Spinal cord (tissue), 10 donors: Measurements from ENCODE around the gene LHFPL2. TPM values are rescaled to one million over a fixed set of nuclear protein-coding genes. Genes with fewer than 3 reads are reported as not detected.
A peak's percentile ranks its signal among the peaks of the same experiment; 100 is the strongest.
"Not testable (repeated sequence)": the region's sequence is repeated elsewhere in the genome, so short reads cannot be mapped to it uniquely, and the experiment has no call there.

Experiments
- DNase-seq, 6 donors: peaks; one replicate each; pipeline versions ENCODE4 v3.0.0 to v3.0.0-alpha.2; 2013 to 2015; ENCODE audit warnings: low spot score in 6 of 6, low read depth in 4 of 6
- H3K27ac ChIP-seq: one replicate; pipeline ENCODE4 v1.5.1; 2013; ENCODE audit warnings: low read depth, low read length, control low read depth
- H3K27me3 ChIP-seq: one replicate; pipeline ENCODE4 v1.6.1; 2013; ENCODE audit warnings: low read length; ENCODE audit not compliant: control insufficient read depth, insufficient read depth
- H3K36me3 ChIP-seq: one replicate; pipeline ENCODE4 v1.6.1; 2013; ENCODE audit warnings: low read length; ENCODE audit not compliant: control insufficient read depth, insufficient read depth
- H3K4me1 ChIP-seq: one replicate; pipeline ENCODE4 v1.6.1; 2013; ENCODE audit warnings: low read length; ENCODE audit not compliant: control insufficient read depth, insufficient read depth
- H3K4me3 ChIP-seq: one replicate; pipeline ENCODE4 v1.5.1; 2013; ENCODE audit warnings: low read depth, low read length, control low read depth
- H3K9me3 ChIP-seq: one replicate; pipeline ENCODE4 v1.6.1; 2013; ENCODE audit warnings: low read length; ENCODE audit not compliant: control insufficient read depth, insufficient read depth
- WGBS: methylation state at CpG from one replicate; pipeline ENCODE4 v1.1.5; 2013; ENCODE audit warnings: missing lambda C conversion rate; ENCODE audit not compliant: insufficient coverage; 5-methylcytosine and 5-hydroxymethylcytosine counted together
- polyA plus RNA-seq, 2 donors: library from polyadenylated mRNA; unstranded; fragments of 120-200 nt; gene quantifications; one replicate each; pipeline ENCODE4 v1.2.1, GENCODE V29; 2013; ENCODE audit not compliant: insufficient read length in 2 of 2
- total RNA-seq, 2 donors: library from RNA; depleted of rRNA in 1 of 2; stranded (reverse); fragments of 120-200 nt in 1 of 2; fragments of >200 nt in 1 of 2; gene quantifications; one replicate each; pipeline versions ENCODE4 v1.2.3 to v1.2.4, GENCODE V29; 2013 to 2014
- donor health status: healthy.

Gene LHFPL2
- total and polyA plus RNA-seq, 4 donors, result 39.4 to 81.8 (median 58.2) TPM

DNA sequence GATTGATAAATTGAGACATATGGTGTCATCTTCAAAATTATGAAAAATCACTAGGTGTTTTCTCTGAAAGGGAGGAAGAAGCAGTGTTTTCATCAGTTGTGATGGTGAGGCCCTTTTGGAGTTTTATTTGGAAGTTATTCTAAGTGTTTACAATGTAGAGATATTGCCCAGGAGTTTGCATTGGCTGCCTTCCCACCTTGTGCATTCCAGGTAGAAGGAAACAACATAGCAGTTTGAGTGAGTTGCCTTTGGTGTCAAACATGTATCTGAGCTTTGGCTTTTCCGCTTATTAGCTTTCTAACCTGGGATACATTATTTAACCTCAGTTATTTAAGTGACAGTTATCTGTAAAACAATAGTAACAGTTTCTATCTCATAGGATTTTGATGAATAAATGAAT lies 165.6 kb downstream of the LHFPL2 start:
- H3K36me3 ChIP-seq, result peaks cover 2% of the 10 kb centered on the region
- H3K4me1 ChIP-seq, result no peaks in the 10 kb centered on the region
- no peaks in the 10 kb centered on the region for H3K9me3 ChIP-seq
- H3K4me3 ChIP-seq, result no peak overlapping the region
- no peaks in the 10 kb centered on the region for H3K27me3 ChIP-seq
- WGBS, result no CpG with 5 or more reads among the region's 1 CpG
- no peak overlapping the region for H3K27ac ChIP-seq
- no peak for DNase-seq

DNA sequence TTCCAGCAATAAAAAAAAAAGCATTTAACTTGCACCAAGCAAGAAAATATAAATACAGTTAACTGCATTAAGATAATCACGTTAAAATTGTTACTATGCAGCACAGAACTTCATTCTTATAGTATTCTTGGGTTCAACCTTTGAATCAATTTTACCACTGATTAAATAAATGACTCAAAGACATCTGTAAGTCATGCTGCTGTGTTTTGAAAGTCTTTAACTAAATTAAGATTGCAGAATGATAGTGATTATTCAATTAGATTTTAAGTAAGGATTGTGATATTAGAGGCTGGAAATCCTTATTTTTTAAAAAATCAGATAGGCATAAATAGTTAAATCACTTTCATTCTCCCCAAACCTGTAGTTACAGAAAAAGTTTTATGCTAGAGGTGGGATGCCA lies 171.8 kb downstream of the LHFPL2 start:
- Histone ChIP-seq H3K27ac (no peak overlapping the region), H3K4me1 (no peaks in the 10 kb centered on the region), H3K4me3 (no peak overlapping the region), H3K9me3 (no peaks in the 10 kb centered on the region), H3K36me3 (no peaks in the 10 kb centered on the region), H3K27me3 (no peaks in the 10 kb centered on the region)
- no CpG with 5 or more reads among the region's 1 CpG for WGBS
- DNase-seq, result no peak

DNA sequence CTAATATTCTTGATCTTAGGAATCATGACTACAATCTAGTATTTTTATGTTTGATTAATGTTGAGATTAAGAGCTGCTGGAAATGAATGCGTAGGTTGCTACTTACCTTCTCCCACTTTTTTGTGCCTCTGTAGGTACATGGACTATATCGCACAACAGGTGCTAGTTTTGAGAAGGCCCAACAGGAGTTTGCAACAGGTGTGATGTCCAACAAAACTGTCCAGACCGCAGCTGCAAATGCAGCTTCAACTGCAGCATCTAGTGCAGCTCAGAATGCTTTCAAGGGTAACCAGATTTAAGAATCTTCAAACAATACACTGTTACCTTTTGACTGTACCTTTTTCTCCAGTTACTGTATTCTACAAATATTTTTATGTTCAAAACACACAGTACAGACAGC lies 173.2 kb downstream of the LHFPL2 start:
- H3K27ac ChIP-seq, result no peak overlapping the region
- no peaks in the 10 kb centered on the region for H3K36me3 ChIP-seq
- no peaks in the 10 kb centered on the region for H3K9me3 ChIP-seq
- no peak for DNase-seq
- 100% methylated on average over 3 of the region's 3 CpGs for WGBS
- H3K4me1 ChIP-seq, result no peaks in the 10 kb centered on the region
- H3K4me3 ChIP-seq, result no peak overlapping the region
- H3K27me3 ChIP-seq, result no peaks in the 10 kb centered on the region

DNA sequence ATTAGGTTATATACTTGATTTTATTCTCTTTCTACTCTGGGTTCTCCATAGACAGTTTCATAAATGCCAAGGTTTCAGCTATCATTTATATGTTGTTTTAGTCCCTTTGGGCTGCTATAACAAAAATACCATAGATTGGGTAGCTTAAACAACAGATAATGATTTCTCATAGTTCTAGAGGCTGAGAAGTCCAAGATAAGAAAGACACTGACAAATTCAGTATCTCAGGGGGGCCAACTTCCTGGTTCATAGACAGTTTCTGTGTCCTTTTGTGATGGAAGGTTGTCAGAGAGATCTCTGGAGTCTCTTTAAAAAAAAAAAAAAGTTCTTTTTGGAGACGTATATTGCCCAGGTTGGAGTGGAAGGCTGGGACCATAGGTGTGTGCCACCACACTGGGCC lies 174.8 kb downstream of the LHFPL2 start:
- Histone ChIP-seq H3K9me3 (no peaks in the 10 kb centered on the region), H3K4me3 (no peak overlapping the region), H3K27ac (no peak overlapping the region), H3K36me3 (no peaks in the 10 kb centered on the region), H3K4me1 (no peaks in the 10 kb centered on the region), H3K27me3 (no peaks in the 10 kb centered on the region)
- no peak for DNase-seq
- WGBS, result no CpG with 5 or more reads among the region's 1 CpG

DNA sequence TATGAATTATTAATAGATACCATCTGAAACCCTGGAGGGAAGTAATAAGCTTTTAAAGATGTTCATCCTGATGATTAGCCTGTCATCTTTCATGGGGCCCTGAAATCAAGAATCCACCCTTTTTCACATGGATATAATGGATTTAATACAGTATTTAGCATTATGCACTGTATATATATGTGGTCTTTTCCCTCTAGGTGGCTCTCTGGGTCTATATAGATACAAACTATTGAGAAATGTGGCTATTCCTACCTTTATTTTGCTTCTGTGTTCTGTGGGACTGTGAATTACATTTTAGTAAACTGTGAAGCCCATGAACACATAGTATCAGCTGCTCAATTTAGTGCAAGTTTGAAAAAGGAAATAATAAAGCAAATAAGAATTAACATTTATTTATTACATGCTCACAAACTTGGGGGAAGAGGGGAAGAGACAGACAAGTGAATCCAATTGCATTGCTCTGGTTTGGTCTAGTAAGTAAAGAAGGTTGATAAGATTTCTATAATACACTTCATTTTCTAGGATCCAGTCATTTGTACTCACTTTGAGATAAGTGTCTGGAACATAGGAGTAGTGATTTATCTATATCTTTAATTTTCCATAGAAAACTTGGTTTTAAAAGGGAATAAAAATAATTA lies 176.0 kb downstream of the LHFPL2 start:
- Histone ChIP-seq H3K4me3 (no peak overlapping the region), H3K27ac (no peak overlapping the region), H3K4me1 (no peaks in the 10 kb centered on the region), H3K9me3 (no peaks in the 10 kb centered on the region), H3K36me3 (no peaks in the 10 kb centered on the region), H3K27me3 (no peaks in the 10 kb centered on the region)
- peak in 2 of 6 donors; percentile 42 to 44 for DNase-seq

DNA sequence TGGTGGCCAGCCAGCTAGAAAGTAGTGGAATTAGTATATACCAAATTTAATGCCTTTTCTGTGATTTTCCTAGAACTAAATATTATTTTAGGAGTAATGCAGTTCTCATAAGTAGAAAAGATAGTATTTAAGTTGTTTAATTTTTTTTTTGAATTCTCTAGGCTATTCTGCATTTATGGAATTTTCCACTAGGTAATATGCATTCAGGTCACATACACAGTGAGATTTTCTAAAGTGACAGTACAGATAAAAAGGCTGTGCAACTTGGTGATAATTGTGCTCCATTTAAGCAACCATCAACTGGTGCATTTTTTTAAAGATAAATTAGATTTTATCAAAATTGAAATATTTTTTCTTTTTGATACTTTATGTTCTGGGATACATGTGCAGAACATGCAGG lies 176.7 kb downstream of the LHFPL2 start:
- H3K9me3 ChIP-seq, result no peaks in the 10 kb centered on the region
- peak in 1 of 6 donors; percentile 33 for DNase-seq
- H3K36me3 ChIP-seq, result no peaks in the 10 kb centered on the region
- H3K27ac ChIP-seq, result no peak overlapping the region
- H3K4me3 ChIP-seq, result no peak overlapping the region
- H3K4me1 ChIP-seq, result no peaks in the 10 kb centered on the region
- no peaks in the 10 kb centered on the region for H3K27me3 ChIP-seq

DNA sequence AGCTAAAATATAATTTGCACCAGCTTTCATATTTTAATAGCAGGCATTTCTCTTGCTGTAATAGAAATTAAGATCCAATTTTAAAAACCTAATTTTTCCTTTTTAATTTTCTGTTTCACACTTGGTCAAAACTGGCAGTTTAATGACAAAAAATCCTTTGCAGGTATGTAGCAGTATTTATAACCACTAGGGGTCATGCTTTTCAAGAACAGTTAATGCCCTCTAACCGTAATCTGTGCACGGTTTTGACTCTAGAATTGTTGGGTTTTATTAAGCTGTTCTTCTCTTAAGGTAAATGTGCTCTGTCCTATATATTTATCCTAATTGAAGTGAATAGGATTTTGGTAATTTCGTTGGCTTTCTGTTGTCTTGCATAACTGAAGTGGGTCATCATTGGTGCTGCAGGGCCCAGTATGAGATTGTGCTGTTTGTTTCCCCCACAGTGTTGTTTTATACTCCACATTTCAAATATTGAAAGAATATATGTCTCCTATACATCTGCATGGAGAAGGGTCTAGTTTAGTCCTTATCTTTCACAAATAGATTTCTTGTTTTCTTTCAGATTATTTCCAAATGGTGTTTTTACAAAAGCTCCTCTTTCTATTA lies 180.7 kb downstream of the LHFPL2 start:
- H3K27me3 ChIP-seq, result no peaks in the 10 kb centered on the region
- WGBS, result no CpG with 5 or more reads among the region's 3 CpGs
- H3K36me3 ChIP-seq, result peaks cover 3% of the 10 kb centered on the region
- peak in 2 of 6 donors; percentile 37 to 67 for DNase-seq
- no peaks in the 10 kb centered on the region for H3K4me1 ChIP-seq
- H3K27ac ChIP-seq, result no peak overlapping the region
- no peaks in the 10 kb centered on the region for H3K9me3 ChIP-seq
- H3K4me3 ChIP-seq, result no peak overlapping the region

DNA sequence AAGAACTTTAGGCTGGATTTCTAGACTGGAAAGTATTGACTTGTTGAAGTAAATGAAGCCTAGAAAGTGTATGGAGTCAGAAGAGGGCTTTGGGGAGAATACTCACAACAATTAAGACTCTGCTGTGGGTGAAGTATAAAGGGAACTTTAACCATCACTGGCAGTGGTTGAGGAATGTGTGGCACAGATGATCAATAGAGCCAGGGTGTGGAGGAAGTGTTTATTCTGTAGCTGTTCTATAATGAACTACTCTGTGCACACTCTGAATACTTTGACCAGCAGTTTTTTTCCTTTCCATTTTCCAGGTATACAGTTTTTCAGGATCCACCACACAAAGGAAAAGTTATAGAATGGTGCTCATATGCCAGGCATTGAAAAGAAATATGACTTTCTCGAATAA lies 181.4 kb downstream of the LHFPL2 start:
- Histone ChIP-seq H3K4me3 (no peak overlapping the region), H3K4me1 (no peaks in the 10 kb centered on the region), H3K9me3 (no peaks in the 10 kb centered on the region), H3K27ac (no peak overlapping the region), H3K36me3 (peaks cover 3% of the 10 kb centered on the region), H3K27me3 (no peaks in the 10 kb centered on the region)
- DNase-seq, result no peak
- no CpG with 5 or more reads among the region's 1 CpG for WGBS

DNA sequence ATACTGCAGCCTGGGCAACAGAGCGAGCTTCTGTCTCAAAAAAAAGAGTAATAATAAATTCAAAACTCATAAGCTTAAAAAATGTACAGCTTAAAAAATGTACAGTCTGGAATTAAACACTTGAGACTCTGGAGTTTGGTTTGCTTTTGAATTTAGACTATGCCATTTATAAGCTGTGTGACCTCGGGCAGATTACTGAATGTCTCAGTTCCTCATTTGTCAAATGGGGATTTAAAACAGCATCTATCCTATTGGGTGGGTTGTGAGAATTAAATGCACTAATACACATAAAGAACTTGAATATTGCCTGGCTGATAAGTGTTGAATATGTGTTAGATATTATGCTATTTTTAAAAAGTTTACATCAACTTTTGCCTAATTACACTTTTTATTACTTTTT lies 189.7 kb downstream of the LHFPL2 start:
- peaks cover 8% of the 10 kb centered on the region for H3K36me3 ChIP-seq
- no peak overlapping the region for H3K27ac ChIP-seq
- no peak overlapping the region for H3K4me3 ChIP-seq
- DNase-seq, result no peak
- no peaks in the 10 kb centered on the region for H3K4me1 ChIP-seq
- H3K27me3 ChIP-seq, result no peaks in the 10 kb centered on the region
- no peaks in the 10 kb centered on the region for H3K9me3 ChIP-seq
- no CpG with 5 or more reads among the region's 2 CpGs for WGBS

DNA sequence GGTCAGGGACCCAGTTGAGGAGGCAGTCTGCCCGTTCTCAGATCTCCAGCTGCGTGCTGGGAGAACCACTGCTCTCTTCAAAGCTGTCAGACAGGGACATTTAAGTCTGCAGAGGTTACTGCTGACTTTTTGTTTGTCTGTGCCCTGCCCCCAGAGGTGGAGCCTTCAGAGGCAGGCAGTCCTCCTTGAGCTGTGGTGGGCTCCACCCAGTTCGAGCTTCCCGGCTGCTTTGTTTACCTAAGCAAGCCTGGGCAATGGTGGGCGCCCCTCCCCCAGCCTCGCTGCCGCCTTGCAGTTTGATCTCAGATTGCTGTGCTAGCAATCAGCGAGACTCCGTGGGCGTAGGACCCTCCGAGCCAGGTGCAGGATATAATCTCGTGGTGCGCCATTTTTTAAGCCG lies 191.1 kb downstream of the LHFPL2 start:
- not testable (repeated sequence) for DNase-seq, H3K4me3 ChIP-seq, H3K27me3 ChIP-seq, H3K4me1 ChIP-seq, H3K36me3 ChIP-seq, H3K9me3 ChIP-seq, H3K27ac ChIP-seq
- WGBS, result 91% methylated on average over 7 of the region's 14 CpGs
